ENCODE data around the gene CRTC2.

DNA sequence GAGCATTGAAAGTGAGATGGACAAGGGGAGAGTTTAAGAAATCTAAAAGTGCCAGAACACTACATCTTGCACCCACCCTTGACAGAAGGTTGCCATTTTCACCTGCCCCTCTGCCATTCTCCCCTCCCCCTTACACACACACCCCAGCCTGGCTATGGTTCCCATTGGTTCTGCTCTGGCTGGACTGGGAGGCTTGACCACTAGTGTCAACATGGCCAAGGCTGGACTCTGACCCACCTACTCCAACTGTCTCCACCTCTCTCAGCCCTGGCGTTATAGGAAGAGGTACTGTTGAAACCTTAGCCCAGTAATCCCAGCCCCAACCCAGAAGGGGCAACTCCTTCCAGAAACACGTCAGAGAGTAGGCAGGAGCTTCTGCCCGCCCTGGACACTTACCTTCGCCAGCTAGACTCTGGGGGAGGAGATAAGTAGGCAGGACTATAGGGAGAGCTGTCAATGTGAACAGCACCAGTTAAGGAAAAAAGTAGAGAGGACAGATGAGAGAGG lies 4.5 kb downstream of the CRTC2 start:
- TF ChIP-seq CTCF (IDR thresholded peaks at IDR 0.05) (no peak), POLR2A (IDR thresholded peaks at IDR 0.05) (no peak)
